ENCODE measurements around the gene DGKI.

The DGKI gene

GRCh38 chr7:137593115-137593711 lies 253.6 kb downstream of the DGKI start:
- no peak for DNase-seq (ENCODE audit: low spot score)

- DNase-seq (ENCODE audit: low spot score), result peak; percentile 88
Measured at GRCh38 chr7:137592232-137592896, 254.4 kb downstream of the DGKI start.

DNA sequence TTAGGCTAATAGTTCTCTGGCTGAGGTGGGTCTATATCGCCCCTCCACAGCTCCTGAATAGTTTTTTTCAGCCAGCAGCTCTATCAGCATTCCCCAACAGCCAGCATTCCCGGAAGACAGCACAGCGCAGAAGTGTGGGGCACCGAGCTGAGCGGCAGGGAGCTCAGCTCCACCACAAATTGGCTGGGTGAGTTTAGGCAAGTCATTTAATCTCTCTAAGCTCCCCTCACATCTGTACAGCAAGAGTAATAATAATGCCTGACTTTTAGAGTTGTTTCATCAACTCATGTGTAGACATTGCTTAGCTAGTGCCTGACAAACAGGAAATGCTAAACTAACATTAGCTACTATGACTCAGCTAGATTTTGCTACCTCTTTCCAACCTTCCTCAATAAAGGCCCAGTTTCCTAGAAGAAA lies 255.3 kb downstream of the DGKI start:
- DNase-seq (ENCODE audit: low spot score), result peak; percentile 36

DNA sequence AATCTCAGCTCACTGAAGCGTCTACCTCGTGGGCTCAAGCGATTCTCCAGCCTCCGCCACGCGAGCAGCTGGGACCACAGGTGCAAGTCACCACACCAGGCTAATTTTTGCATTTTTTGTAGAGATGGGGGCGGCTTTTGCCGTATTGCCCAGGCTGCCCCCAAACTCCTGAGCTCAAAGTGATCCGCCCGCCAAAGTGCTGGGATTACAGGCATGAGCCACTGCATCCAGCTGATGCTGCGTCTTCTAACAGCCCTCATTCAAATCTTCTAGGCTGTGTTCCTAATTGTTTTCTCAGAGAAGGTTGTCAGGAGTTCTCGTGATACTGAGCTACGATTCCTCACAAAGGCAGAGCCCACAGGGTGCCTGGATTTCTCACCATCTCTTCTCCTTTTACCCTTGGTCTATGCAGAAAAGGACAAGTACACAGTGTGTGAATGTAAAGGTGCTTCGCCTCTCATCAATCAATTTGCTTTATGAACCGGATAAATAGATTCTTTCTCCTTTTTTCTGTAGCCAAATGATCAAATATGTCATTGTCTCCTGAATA lies 255.9 kb downstream of the DGKI start:
- DNase-seq (ENCODE audit: low spot score), result no peak

GRCh38 chr7:137590071-137590755 lies 256.6 kb downstream of the DGKI start:
- DNase-seq (ENCODE audit: low spot score), result no peak

GRCh38 chr7:137587326-137587725 lies 259.4 kb downstream of the DGKI start:
- DNase-seq (ENCODE audit: low spot score), result no peak

- DNase-seq (ENCODE audit: low spot score), result no peak
Measured at GRCh38 chr7:137585591-137585990, 261.2 kb downstream of the DGKI start.

DNA sequence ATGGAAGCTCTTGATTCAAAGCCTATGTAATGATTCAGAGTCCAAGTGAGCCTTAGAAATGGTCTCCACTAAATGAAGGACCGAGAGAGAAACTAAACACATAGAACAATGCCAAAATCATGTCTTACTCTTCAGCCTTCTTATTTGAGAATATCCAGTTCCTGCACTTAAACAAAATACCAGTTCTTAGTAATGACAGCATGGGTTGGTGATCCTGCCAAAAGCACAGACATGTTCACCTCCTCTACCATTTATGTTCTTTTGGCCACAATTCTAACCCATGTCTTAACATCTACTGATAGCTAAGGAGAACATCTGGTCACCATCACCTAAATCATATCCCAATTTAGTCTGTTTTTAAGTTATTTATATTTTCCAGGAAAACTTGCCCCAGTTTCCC lies 263.6 kb downstream of the DGKI start:
- no peak for DNase-seq (ENCODE audit: low spot score)

DNA sequence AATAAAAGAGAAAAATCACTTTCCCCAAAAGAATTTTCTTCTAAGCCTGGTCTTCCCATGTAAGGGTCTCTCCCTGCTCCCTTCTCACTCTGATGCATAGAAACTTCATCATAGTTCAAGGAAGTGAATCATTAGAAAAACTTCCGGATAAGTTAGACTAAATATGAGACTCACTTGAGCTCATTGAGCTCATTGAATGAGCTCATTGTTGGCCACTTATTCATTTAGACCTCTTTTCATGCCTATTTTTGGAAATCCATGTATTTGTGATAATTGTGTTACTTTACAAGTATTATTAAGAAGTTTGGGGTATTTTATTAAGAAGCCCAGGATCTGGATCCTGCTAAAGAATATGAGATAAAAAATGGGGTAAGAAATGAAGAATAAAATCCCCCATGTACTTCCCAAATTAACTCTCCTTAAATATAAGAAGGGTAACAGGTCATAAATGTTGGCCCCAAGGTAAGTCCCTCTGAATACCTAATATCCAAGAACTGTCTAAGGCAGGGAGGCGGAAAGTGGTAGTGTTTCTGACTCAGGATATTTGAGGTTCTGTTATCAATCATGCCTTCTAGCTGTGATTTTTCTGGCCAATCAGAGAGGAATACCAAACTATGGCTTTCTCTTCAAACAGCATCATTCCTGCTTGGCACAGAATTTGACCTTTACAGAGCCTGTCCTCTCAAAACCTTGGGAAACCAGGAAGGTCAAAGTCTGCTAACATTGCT lies 266.7 kb downstream of the DGKI start:
- peak; percentile 50 for DNase-seq (ENCODE audit: low spot score)

DNA sequence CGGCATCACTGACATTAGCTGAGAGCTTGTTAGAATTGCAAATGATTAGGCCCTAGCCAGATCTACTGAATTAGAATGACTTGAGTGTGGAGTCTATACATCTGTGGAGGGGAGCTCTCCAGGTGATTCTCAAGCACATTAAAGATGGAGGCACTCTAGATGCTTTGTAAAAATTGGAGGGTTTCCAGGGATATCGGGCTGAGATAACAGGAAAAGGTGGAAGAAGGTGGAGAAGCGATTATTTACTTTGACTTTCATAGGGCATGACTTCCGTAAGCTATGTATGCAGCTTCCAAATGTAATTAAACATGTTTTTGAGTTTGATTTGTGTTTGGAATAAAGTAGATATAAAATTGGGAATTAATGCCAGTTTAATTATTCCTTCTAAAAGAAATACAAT lies 268.2 kb downstream of the DGKI start:
- DNase-seq (ENCODE audit: low spot score), result no peak

DNA sequence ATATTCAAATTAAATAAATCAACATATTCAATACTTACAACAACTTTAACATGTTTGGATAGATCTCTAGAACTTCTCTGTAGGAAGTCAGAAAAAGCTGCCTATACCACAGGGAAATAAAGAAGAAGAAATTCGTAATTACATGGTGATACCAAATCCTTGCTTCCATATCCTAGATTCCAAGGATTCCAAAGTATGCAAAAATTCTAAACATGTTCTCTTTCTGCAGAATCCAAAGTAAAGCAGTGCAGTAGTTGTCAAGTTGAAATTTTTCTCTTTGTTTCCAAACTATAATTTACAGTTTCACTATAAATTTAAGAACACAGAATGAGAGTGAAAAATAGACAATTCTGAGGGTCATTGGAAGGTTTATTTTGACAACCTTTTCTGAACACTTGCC lies 269.6 kb downstream of the DGKI start:
- no peak for DNase-seq (ENCODE audit: low spot score)

DNA sequence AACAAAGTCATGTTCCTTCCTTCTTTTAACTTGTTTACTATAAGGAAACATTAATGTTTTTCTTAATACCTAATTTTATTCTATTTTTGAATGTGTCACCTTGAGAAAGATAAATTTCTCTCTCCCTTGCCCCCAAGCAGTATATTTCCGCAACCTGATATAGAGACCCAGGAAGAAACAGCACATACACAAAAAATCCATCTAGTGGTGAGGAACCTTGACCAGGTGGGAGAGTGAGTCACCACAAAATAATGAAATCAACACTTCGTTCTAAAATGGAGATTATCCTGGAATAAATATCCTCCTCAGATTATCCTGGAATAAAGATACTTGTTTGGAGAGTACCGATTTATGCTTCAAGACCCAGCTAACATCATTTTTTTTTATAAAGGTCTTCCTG lies 270.3 kb downstream of the DGKI start:
- DNase-seq (ENCODE audit: low spot score), result no peak

DNA sequence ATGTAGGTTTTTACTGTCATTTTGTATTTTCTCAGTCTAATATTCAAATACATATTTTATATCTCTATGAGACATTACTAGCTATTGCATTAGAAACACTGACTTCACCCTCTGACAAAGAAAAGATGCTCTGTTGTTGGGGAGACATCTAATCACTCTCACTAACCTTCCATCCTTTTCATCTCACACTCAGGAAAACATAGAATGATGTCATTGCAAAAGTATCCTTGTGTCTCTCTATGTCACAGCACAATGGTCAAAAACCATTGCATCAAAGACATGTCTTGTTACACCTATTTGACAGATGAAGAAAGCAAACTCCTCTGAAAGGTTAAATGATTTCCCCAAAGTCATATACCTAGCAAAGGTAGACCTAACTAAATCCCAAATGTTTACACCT lies 272.0 kb downstream of the DGKI start:
- no peak for DNase-seq (ENCODE audit: low spot score)

- no peak for DNase-seq (ENCODE audit: low spot score)
Measured at GRCh38 chr7:137572056-137572784, 274.6 kb downstream of the DGKI start.

- no peak for DNase-seq (ENCODE audit: low spot score)
Measured at GRCh38 chr7:137564677-137565076, 282.1 kb downstream of the DGKI start.

- no peak for DNase-seq (ENCODE audit: low spot score)
Measured at GRCh38 chr7:137563981-137564380, 282.8 kb downstream of the DGKI start.

DNA sequence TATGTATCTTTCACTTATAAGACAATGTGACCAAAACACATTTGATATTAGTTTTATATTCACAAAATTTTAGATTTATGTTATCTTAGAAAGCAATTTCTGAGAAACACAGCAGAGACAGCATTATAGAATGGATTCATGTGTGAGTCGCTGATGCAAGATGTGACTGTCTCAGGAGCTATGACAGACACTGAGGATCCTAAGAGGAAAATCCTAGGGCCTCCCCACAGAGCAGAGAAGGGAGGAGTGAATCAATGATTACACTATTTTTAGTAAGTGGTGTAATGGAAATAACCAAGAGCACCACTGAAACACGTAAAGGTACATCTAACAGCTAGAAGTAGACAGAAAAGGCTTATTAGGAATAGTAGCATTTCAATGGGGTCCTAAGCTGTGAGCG lies 299.3 kb downstream of the DGKI start:
- no peak for DNase-seq (ENCODE audit: low spot score)

GRCh38 chr7:137546671-137547070 lies 300.1 kb downstream of the DGKI start:
- peak; percentile 42 for DNase-seq (ENCODE audit: low spot score)

DNA sequence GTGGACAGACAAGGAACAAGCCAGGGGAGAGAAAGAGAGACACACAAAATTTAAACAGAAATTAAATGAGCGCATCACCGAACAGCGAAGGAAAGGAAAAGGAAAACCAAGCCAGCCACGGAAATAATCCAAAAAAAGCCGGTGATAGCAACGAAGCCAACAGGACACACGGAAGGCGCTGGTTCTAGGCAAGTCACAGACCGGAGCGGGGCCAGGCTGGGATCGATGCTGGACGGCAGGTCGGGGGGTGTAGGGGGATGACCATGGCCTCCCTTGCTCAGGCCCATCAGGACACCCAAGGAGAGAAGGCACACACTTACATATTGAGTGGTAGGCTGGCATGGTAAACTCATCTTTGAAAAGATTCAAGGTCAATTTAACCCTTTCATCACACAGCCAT lies 300.8 kb downstream of the DGKI start:
- no peak for DNase-seq (ENCODE audit: low spot score)

DNA sequence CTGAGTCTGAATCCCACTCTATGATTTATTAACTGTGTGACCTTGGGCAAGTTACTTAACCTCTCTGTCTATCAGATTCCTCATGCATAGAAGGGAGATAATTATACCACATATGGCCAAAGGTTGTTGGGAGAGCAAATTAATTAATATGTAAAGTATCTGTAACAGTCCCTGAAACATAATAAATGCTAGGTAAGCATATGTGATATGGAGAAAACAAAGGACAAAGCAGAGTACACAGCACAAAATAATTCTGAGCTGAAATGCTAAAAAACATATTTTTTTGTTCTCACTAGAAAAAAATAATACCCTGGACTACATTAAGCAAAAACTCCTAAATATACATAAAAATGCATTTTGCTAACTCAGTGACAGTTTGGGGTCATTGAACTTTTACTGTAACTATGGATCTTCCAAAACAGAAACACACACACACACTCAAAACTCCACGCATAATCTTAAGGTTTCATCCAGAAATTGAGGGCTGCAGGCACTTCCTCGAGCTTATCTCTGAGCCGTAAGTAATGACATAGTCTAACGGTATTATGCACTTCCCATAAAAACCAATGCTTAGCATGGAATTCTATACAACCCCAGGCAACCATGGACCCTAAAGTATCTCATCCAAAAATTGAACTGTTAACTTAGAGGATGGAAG lies 301.6 kb downstream of the DGKI start:
- no peak for DNase-seq (ENCODE audit: low spot score)

DNA sequence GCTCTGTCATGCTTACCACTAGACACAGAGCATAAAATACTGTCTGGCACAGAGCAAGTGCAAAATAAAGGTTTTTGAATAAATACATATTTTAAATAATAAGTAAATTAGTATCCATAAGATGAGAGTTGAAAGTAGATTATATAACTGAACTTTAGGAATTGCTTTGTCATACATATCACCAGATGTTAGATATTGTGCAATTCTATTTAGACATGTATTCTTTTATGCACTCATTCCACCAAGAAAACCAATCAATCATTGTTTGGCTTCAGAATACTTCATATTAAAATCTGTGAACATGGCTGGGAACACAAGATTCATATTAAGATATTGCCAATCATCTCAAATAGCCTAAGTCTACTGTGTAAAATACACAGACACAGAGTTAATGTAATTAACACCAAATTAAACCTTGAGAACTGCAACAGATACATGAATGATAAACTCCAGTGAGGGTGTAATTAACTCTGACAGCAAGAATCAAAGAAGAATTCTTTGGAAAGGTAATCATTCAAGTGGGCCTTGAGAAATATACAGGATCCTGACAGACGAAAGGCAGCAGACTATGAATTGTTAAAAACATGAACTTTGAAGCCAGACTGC lies 302.2 kb downstream of the DGKI start:
- DNase-seq (ENCODE audit: low spot score), result no peak
